GM18517 (cell line): ENCODE results near the gene KLK8.

Experiments
- ATAC-seq: cut with Tn5 transposase; IDR thresholded peaks from one replicate; pipeline ENCODE4 v1.9.1; 2021; ENCODE audit warnings: mild to moderate bottlenecking, moderate library complexity; ENCODE audit not compliant: unreplicated experiment

The KLK8 gene

GRCh38 chr19:51001515-51001914, at the start of gene KLK8:
Gene KLK8, minus strand, starts transcription at chr19:51001604. Its CDS starts 437 bp downstream, at chr19:51001167.
- no peak for ATAC-seq

GRCh38 chr19:51047031-51047335, 45.6 kb upstream of the KLK8 start:
- no peak for ATAC-seq

GRCh38 chr19:51044327-51044726, 42.9 kb upstream of the KLK8 start:
- no peak for ATAC-seq

GRCh38 chr19:51043497-51043896, 42.1 kb upstream of the KLK8 start:
- no peak for ATAC-seq

- ATAC-seq: no peak
These were observed 38.7 kb upstream of the KLK8 start for GRCh38 chr19:51040151-51040550.

GRCh38 chr19:51036519-51036918, 35.1 kb upstream of the KLK8 start:
- no peak for ATAC-seq

- no peak for ATAC-seq
These were observed 33.3 kb upstream of the KLK8 start, which contains the start of gene KLK12 for GRCh38 chr19:51034704-51035103. Gene KLK12, minus strand, starts transcription at chr19:51035002. Its CDS starts 381 bp downstream, at chr19:51034621.

GRCh38 chr19:51031880-51032225, 30.4 kb upstream of the KLK8 start:
- ATAC-seq: no peak

GRCh38 chr19:51031220-51031879, 29.9 kb upstream of the KLK8 start:
- no peak for ATAC-seq

- ATAC-seq: no peak
These were observed 29.2 kb upstream of the KLK8 start for GRCh38 chr19:51030631-51031030.

GRCh38 chr19:51029718-51030117, 28.3 kb upstream of the KLK8 start:
- no peak for ATAC-seq

GRCh38 chr19:51027873-51028272, 26.5 kb upstream of the KLK8 start:
- ATAC-seq: no peak

GRCh38 chr19:51027126-51027806, 25.9 kb upstream of the KLK8 start:
- no peak for ATAC-seq

GRCh38 chr19:51026554-51026831, 25.1 kb upstream of the KLK8 start, which contains the start of gene KLK11:
Gene KLK11, minus strand, starts transcription at chr19:51026616. Its CDS starts 985 bp downstream, at chr19:51025631.
- ATAC-seq: no peak

- ATAC-seq: no peak
These were observed 24.6 kb upstream of the KLK8 start for GRCh38 chr19:51025809-51026553.

GRCh38 chr19:51025401-51025800, 24.0 kb upstream of the KLK8 start:
- ATAC-seq: no peak

- ATAC-seq: no peak
These were observed 23.5 kb upstream of the KLK8 start for GRCh38 chr19:51024924-51025323.

- no peak for ATAC-seq
These were observed 22.5 kb upstream of the KLK8 start for GRCh38 chr19:51023946-51024345.

- ATAC-seq: no peak
These were observed 21.1 kb upstream of the KLK8 start for GRCh38 chr19:51022526-51022925.

- no peak for ATAC-seq
These were observed 19.7 kb upstream of the KLK8 start for GRCh38 chr19:51020988-51021651.

GRCh38 chr19:51019544-51019925, 18.1 kb upstream of the KLK8 start, which contains the start of gene KLK10:
Gene KLK10, minus strand, starts transcription at chr19:51019709. Its CDS starts 579 bp downstream, at chr19:51019130.
- ATAC-seq: no peak
